B cell (primary cell): ENCODE results near the gene HADH.

Source experiments
- EZH2 ChIP-seq: IDR thresholded peaks from 2 replicates; pipeline ENCODE4 v1.6.1; 2012; ENCODE audit warnings: borderline replicate concordance, low read depth, mild to moderate bottlenecking, moderate library complexity, low read length; ENCODE audit not compliant: insufficient read depth, poor library complexity, severe bottlenecking
- TF ChIP-seq, protein P1 (sequence below): fragments of 200-600 bp; IDR thresholded peaks from one replicate; pipeline ENCODE4 v1.8.0; 2022; ENCODE audit warnings: antibody characterized with exemption, mild to moderate bottlenecking

DNA sequence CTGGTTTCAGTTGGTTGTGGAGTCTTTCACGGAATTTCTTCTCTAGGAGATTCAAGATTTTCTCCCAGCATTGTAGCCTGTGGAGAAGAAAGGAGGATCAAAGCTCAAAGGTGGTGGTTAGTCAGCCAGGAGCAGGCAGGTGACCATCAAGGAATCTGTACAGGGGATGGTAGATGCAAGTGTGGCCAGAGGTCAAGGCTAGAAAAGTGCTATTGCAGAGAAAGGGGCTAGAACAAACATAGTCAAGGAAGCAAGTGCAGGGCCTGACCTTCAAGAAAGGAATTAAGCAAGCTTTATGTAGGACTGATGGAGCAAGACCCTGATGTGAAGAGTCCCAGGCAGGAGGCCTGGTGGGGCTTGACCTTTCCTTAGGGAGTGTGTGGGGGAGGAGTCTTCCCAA is 16.1 kb downstream of the HADH start:
- TF ChIP-seq, protein P1, sequence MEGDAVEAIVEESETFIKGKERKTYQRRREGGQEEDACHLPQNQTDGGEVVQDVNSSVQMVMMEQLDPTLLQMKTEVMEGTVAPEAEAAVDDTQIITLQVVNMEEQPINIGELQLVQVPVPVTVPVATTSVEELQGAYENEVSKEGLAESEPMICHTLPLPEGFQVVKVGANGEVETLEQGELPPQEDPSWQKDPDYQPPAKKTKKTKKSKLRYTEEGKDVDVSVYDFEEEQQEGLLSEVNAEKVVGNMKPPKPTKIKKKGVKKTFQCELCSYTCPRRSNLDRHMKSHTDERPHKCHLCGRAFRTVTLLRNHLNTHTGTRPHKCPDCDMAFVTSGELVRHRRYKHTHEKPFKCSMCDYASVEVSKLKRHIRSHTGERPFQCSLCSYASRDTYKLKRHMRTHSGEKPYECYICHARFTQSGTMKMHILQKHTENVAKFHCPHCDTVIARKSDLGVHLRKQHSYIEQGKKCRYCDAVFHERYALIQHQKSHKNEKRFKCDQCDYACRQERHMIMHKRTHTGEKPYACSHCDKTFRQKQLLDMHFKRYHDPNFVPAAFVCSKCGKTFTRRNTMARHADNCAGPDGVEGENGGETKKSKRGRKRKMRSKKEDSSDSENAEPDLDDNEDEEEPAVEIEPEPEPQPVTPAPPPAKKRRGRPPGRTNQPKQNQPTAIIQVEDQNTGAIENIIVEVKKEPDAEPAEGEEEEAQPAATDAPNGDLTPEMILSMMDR = no peak
- TF ChIP-seq EZH2 = no peak
